Stimulated activated CD8-positive, alpha-beta memory T cell treated with anti-CD3 and anti-CD28 coated beads, Interleukin-4, amount 100 ng/mL, for 4 hours (primary cell): Measurements from ENCODE around the gene SLC22A23.

Experiments used
- DNase-seq, 2 donors: peaks; one replicate each; pipeline ENCODE4 v3.0.0-alpha.2; 2020; ENCODE audit warnings: low read depth in 2 of 2, low spot score in 1 of 2

SLC22A23 gene

GRCh38 chr6:3355011-3355357, 101.9 kb downstream of the SLC22A23 start:
- DNase-seq, result no peak

DNA sequence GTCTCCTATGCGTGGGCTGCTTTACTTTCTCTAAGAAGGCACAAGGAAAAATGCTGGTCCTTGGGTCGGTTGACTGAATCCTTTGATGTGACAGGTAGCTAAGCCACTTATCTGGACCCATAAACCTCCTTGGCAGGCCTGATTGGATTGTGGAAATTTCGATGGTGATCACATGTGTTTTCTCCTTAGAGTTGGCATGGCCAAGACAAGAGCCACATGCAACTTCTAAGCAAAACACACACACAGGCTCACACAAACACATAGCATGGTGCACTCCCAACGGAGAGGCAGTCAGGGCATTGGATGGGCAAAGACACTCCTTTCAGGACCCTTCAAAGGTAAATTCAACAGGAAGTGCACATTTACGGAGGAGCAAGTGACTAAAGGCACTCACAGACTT, 102.9 kb downstream of the SLC22A23 start:
- no peak for DNase-seq

DNA sequence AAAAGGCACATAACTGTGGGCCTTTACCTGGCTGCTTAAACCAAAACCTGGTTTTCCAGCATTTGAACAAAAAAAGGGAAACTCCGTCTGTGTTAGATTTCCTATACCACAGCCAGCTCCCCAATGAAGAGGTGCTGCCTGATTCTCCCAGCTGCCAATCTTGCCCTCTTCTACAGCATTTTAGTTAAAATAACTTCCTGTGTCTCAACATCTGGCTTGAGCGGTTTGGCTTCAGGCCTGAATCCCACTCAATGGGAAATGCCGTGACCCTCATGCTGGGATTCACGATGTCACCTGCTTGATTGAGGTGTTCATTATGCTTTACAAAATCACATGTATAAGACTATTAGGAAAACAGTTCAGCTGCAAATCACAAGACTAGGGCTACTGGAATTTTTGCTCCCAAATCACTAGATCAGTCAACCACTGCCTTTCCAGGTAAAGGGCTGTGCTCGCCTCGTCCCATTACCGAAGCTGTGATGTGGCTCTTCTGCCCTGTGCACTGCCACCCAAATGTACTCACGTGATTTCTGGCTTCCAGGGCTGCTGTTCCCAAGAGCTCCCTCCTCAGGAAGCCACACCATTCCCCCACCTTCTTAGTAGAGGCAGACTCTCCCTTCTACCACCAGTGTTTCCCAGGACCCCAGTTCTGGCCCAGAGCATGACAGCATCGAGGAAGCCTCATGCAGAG, 103.5 kb downstream of the SLC22A23 start:
- no peak for DNase-seq

DNA sequence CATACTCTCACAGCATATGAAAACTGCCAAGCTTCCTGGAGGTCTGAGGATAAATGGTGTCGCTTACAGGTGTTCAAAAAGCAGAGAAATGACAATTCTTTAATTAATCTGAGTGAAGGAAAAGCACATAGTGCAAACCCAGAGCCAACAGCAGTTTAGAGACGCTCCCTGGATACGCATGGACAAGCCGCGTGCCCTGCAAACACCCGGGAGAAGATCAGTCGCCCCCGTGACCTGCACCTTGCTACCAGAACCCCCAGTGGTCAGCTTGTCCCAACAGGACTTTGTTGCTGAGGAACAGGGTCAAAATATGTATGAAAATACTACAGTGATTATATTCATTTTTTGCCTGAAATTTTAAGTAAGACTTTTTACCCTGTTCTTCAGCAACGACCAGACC, 104.2 kb downstream of the SLC22A23 start:
- DNase-seq, result no peak

GRCh38 chr6:3351829-3352524, 104.9 kb downstream of the SLC22A23 start:
- DNase-seq, result no peak

GRCh38 chr6:3351105-3351676, 105.7 kb downstream of the SLC22A23 start:
- no peak for DNase-seq

DNA sequence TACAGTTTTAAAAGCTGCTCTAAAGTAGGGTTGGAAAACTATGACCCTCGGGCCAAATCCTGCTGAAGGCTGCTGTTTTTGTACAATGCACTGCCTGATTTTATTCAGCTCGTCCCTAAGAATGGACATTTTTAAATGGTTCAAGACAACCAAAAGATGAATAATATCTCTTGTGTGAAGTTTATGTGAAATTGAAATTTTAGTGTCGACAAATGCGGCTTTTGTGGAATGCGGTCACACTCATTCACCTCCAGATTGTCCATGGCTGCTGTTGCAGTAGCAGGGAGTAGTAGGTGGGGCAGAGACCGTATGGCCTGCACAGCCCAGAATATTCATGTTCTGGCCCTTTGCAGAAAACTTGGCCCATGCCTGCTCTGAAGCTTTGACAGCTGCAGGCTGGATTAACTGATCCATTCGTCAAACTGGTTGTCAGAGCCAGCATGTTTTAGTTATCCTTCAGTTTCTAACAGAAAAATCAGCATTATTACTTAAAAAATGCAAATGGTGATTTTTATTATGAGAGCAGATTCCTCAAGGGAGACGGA, 106.5 kb downstream of the SLC22A23 start:
- no peak for DNase-seq

GRCh38 chr6:3349388-3350251, 107.2 kb downstream of the SLC22A23 start:
- DNase-seq, result no peak

DNA sequence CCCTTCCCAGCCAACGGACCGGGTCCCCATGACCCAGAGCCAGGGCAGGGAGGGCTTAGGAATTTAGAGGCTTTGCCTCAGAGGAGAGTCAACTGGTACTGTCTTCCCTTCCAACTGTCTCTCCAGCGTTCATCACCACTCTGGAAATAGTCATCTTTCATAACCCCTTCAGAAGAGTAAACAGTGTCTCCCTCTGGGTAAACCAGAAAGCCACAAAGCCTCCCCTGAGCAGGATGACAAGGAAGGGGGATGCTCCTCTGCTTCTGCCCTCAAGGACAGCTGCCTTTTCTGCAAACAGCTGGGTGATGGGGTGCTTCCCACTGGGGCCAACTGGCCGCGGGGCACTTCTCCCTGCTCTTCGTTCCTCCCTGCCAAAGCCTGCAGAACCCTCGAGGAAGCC, 108.0 kb downstream of the SLC22A23 start:
- DNase-seq, result no peak

GRCh38 chr6:3347826-3348225, 109.0 kb downstream of the SLC22A23 start:
- no peak for DNase-seq

GRCh38 chr6:3347247-3347646, 109.6 kb downstream of the SLC22A23 start:
- no peak for DNase-seq

GRCh38 chr6:3346476-3346875, 110.4 kb downstream of the SLC22A23 start:
- DNase-seq, result no peak

GRCh38 chr6:3345836-3346235, 111.0 kb downstream of the SLC22A23 start:
- DNase-seq, result no peak

DNA sequence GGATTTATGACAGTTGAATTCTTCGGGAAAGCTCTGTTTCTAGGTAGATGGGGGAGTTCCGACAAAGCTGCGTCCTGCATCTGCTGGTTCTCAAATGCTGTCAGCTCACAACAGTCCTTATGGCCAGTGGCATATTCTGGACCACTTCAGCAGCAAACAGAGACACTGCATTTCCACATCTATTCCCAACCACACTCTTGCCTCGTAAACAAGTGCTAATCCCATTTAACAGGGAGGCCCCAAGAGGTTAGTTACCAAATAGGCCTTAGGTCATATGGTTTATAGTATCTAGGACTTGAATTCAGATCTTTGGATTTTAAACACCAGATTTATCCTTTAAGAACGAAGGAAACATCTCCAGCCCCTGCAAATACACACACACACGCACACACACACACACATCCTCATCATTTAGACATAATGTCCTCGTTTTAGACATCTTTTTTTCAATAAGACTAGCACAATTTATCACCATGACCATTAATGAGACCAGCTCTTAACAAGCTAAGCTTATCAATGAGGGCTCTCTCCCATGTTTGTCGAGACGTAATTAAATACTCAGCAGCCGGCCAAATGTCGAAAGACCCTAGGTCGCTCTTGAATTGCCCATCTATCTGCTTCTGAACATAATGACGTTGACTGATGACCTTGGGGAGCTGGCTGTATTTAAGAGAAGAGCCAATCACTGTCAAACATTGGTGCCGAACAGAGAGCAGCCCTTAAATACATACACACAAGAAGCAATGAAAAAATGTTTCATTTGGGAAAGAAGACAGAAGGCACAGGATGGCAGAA, 113.6 kb downstream of the SLC22A23 start:
- DNase-seq, result no peak

- DNase-seq, result no peak
These were observed 115.4 kb downstream of the SLC22A23 start for GRCh38 chr6:3341467-3341866.

DNA sequence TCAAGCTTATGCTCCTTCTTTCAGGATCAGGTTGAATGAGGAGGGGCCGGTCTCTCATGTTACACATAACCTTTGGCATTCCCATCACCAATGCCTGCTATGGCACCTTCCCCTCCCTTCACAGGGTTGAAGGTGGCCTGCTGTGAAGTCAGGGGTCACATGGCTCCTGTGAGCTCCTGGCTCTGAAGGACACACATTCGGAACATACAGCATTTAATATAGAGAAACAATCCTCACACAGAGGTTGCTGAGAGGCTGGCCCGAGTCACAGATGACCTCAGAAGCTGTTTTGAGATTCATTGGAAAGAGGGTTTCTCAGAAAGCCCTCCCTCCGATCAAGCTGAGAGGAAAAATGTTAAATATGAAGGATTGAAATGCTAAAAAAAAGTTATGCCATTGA, 116.0 kb downstream of the SLC22A23 start:
- DNase-seq, result no peak

GRCh38 chr6:3340358-3340802, 116.5 kb downstream of the SLC22A23 start:
- DNase-seq, result no peak

DNA sequence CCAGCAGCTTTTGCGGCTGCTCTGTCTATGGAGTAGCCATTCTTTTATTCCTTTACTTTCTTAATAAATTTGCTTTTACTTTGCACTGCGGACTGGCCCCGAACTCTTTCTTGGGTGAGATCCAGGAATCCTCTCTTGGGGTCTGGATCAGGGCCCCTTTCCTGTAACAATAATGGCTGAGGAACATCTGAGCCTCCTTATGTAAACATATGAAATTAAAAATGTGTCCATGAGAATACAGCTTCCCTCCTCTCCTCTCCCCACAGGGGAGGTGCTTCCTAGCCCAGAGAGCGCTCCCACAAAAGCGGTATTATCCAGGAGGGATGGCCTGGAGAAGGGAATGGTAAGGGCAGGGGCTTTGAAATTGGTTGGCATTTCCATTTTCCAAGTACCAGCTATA, 117.0 kb downstream of the SLC22A23 start:
- DNase-seq, result no peak

GRCh38 chr6:3337521-3338350, 119.1 kb downstream of the SLC22A23 start:
- no peak for DNase-seq
